ENCODE data around the gene LMTK2.

GRCh38 chr7:98251601-98252424 lies 145.2 kb downstream of the LMTK2 start, which contains the start of gene TECPR1:
- TF ChIP-seq EZH2phosphoT487 (IDR thresholded peaks at IDR 0.05; ENCODE audit: insufficient read depth, low read depth) (no peak), EZH2 (IDR thresholded peaks at IDR 0.05; ENCODE audit: insufficient read depth, poor library complexity, severe bottlenecking) (no peak)
